HCT116 (cell line): ENCODE results near the gene SERHL2. TPM values are rescaled to one million over a fixed set of nuclear protein-coding genes. Genes with fewer than 3 reads are reported as not detected.

Experiments used
- ATAC-seq: fragments of 200-7000 bp; cut with Tn5 transposase; 2 replicates; pipeline ENCODE4 v1.9.1; 2020; ENCODE audit warnings: mild to moderate bottlenecking, moderate library complexity
- BruUV-seq: library from RNA; stranded (reverse); fragments of 400-500 nt; replicated peaks from 2 replicates; lab custom pipeline; 2021; lab: Mats Ljungman, UMichigan
- CTCF ChIA-PET: fragments of 300-600 bp; sonication (Branson Sonifier 250); formaldehyde crosslinking; loops from one replicate; lab custom pipeline; 2021; ENCODE audit warnings: antibody characterized with exemption; lab: Charles Lee
- POLR2A ChIA-PET: fragments of 300-600, 350-600 bp; sonication (Branson Sonifier 250); formaldehyde crosslinking; loops from one replicate; lab custom pipeline; 2021; ENCODE audit warnings: antibody characterized with exemption; lab: Charles Lee
- RAD21 ChIA-PET, 2 experiments: fragments of 300-600 bp; sonication (Branson Sonifier 250); formaldehyde crosslinking; loops; one replicate each; lab custom pipeline; 2023; ENCODE audit warnings: low total read pairs in 2 of 2; ENCODE audit not compliant: uncharacterized antibody in 2 of 2, unreplicated experiment in 2 of 2, low non-redundant PET in 1 of 2; lab: Charles Lee
- DNase-seq: peaks from one replicate; pipeline ENCODE4 v3.0.0-alpha.2; 2010; ENCODE audit warnings: low read depth, low spot score
- H2AFZ ChIP-seq: fragments of 200-600 bp; shearing (Covaris generic), sonication (generic); 2 replicates; pipeline ENCODE4 v1.6.1; 2017; ENCODE audit warnings: low read depth, mixed run types, mixed read lengths, antibody characterized with exemption, low read length; ENCODE audit not compliant: poor library complexity, severe bottlenecking
- H3K27ac ChIP-seq: 2 replicates; pipeline ENCODE4 v1.5.1; 2012; ENCODE audit warnings: low read depth, low read length
- H3K27me3 ChIP-seq: fragments of 200-600 bp; sonication (generic); 2 replicates; pipeline ENCODE4 v1.6.1; 2016; ENCODE audit warnings: mixed run types, low read length, mixed read lengths; ENCODE audit not compliant: insufficient read depth
- H3K36me3 ChIP-seq, 2 experiments: fragments of 200-500 bp in 1 of 2; fragments of 200-600 bp in 1 of 2; sonication (Bioruptor generic) in 1 of 2; sonication (generic) in 1 of 2; 2 replicates each; pipeline versions ENCODE4 v1.5.1 to v1.6.1; 2014 to 2016; ENCODE audit warnings: low read length in 2 of 2, inconsistent platforms in 1 of 2, mixed read lengths in 1 of 2, mixed run types in 1 of 2; ENCODE audit not compliant: insufficient read depth in 2 of 2, control insufficient read depth in 1 of 2
- H3K4me1 ChIP-seq, 2 experiments: fragments of 200-600 bp in 1 of 2; sonication (generic) in 1 of 2; 2 replicates each; pipeline versions ENCODE4 v1.5.1 to v1.6.1; 2012 to 2017; ENCODE audit warnings: low read length in 2 of 2, inconsistent platforms in 1 of 2, mild to moderate bottlenecking in 1 of 2, mixed read lengths in 1 of 2, mixed run types in 1 of 2, moderate library complexity in 1 of 2; ENCODE audit not compliant: insufficient read depth in 2 of 2, control insufficient read depth in 1 of 2
- H3K4me2 ChIP-seq: fragments of 200-600 bp; sonication (generic); 2 replicates; pipeline ENCODE4 v1.6.1; 2017; ENCODE audit warnings: mixed run types, low read length, mixed read lengths
- H3K4me3 ChIP-seq, 2 experiments: fragments of 200-600 bp in 1 of 2; sonication (generic) in 1 of 2; replicated peaks in 1 of 2; 2 replicates each; pipeline ENCODE4 v1.5.1; 2011 to 2016; ENCODE audit warnings: low read length in 2 of 2, control low read depth in 1 of 2, low read depth in 1 of 2, mild to moderate bottlenecking in 1 of 2, mixed read lengths in 1 of 2, mixed run types in 1 of 2
- H3K79me2 ChIP-seq: fragments of 200-600 bp; sonication (generic); 2 replicates; pipeline ENCODE4 v1.6.1; 2017; ENCODE audit warnings: mild to moderate bottlenecking, mixed run types, low read length, moderate library complexity, mixed read lengths; ENCODE audit not compliant: insufficient read depth
- H3K9ac ChIP-seq: fragments of 200-600 bp; sonication (generic); 2 replicates; pipeline ENCODE4 v1.6.1; 2016; ENCODE audit warnings: low read length, mixed read lengths
- H3K9me2 ChIP-seq: fragments of 200-600 bp; sonication (generic), shearing (Covaris generic); 2 replicates; pipeline ENCODE4 v1.6.1; 2017; ENCODE audit warnings: mixed run types, mild to moderate bottlenecking, moderate library complexity; ENCODE audit not compliant: insufficient read depth
- H3K9me3 ChIP-seq, 2 experiments: fragments of 200-500 bp in 1 of 2; fragments of 200-600 bp in 1 of 2; sonication (Bioruptor generic) in 1 of 2; sonication (generic) in 1 of 2; 2 replicates each; pipeline ENCODE4 v1.6.1; 2014 to 2017; ENCODE audit warnings: low read length in 2 of 2, mixed read lengths in 2 of 2, inconsistent platforms in 1 of 2, low read depth in 1 of 2, mild to moderate bottlenecking in 1 of 2, mixed run types in 1 of 2, moderate library complexity in 1 of 2; ENCODE audit not compliant: control insufficient read depth in 1 of 2, insufficient read depth in 1 of 2
- H4K20me1 ChIP-seq: fragments of 200-600 bp; sonication (generic), shearing (Covaris generic); 2 replicates; pipeline ENCODE4 v1.6.1; 2017; ENCODE audit warnings: mixed run types, mild to moderate bottlenecking, moderate library complexity; ENCODE audit not compliant: insufficient read depth
- ATF3 ChIP-seq: IDR thresholded peaks from 2 replicates; pipeline ENCODE4 v1.6.1; 2012
- CTCF ChIP-seq, 3 experiments: fragments of 200-600 bp in 1 of 3; sonication (generic) in 1 of 3; IDR thresholded peaks in 2 of 3; conservative IDR thresholded peaks in 1 of 3; 2 replicates each; pipeline ENCODE4 v1.5.1; 2012 to 2017; ENCODE audit warnings: low read depth in 2 of 3, low read length in 2 of 3, antibody characterized with exemption in 1 of 3, borderline replicate concordance in 1 of 3, control low read depth in 1 of 3, mild to moderate bottlenecking in 1 of 3, mixed read lengths in 1 of 3, mixed run types in 1 of 3, moderate library complexity in 1 of 3; ENCODE audit not compliant: insufficient read depth in 1 of 3
- FOSL1 ChIP-seq: IDR thresholded peaks from 2 replicates; pipeline ENCODE4 v1.6.1; 2012; ENCODE audit warnings: low read depth
- JUND ChIP-seq: IDR thresholded peaks from 2 replicates; pipeline ENCODE4 v1.6.1; 2012
- MAX ChIP-seq: IDR thresholded peaks from 2 replicates; pipeline ENCODE4 v1.6.1; 2012
- POLR2AphosphoS5 ChIP-seq: IDR thresholded peaks from 2 replicates; pipeline ENCODE4 v1.6.1; 2011; ENCODE audit warnings: mild to moderate bottlenecking, low read depth, low read length, moderate library complexity
- RAD21 ChIP-seq: IDR thresholded peaks from 2 replicates; pipeline ENCODE4 v1.6.1; 2012; ENCODE audit warnings: low read depth, mild to moderate bottlenecking
- TCF7L2 ChIP-seq: IDR thresholded peaks from 2 replicates; pipeline ENCODE4 v1.7.0; 2011; ENCODE audit warnings: borderline replicate concordance, inconsistent platforms; ENCODE audit not compliant: insufficient read depth, insufficient read length; ENCODE audit errors: extremely low read depth
- ZBTB33 ChIP-seq: IDR thresholded peaks from 2 replicates; pipeline ENCODE4 v1.6.1; 2011; ENCODE audit warnings: mild to moderate bottlenecking, low read length, moderate library complexity; ENCODE audit not compliant: insufficient replicate concordance; ENCODE audit errors: extremely low read depth
- intact Hi-C: fragments of 100-400 bp; cut with micrococcal nuclease; formaldehyde crosslinking; loops from 2 replicates; pipeline ENCODE4 v1.10.0; 2022
- total RNA-seq: library from RNA; stranded (reverse); gene quantifications from one replicate; pipeline ENCODE4 v1.2.1, GENCODE V29; 2021; ENCODE audit not compliant: unreplicated experiment

SERHL2 gene
- total RNA-seq, 1 experiment from 2014 or later, result not detected

- TF ChIP-seq POLR2AphosphoS5 (no peak), CTCF (IDR thresholded peaks at IDR 0.05 in 2 of 3, conservative IDR thresholded peaks at IDR 0.05 in 1 of 3; ENCODE audit: borderline replicate concordance in 1 of 3, insufficient read depth in 1 of 3, low read depth in 2 of 3, low read length in 2 of 3) (peak; percentile 80 to 97 (median 97); a peak in 5 of 6 replicates), JUND (no peak), FOSL1 (no peak), MAX (no peak), ATF3 (no peak), TCF7L2 (no peak), ZBTB33 (no peak), RAD21 (peak; percentile 87)
- H3K9ac ChIP-seq, result peak overlapping the region; percentile 42
- H3K27me3 ChIP-seq, result no peaks in the 10 kb centered on the region
- peaks cover 4 to 16% of the 10 kb centered on the region in 2 experiments; a peak in 3 of 4 replicates for H3K36me3 ChIP-seq
- peaks cover 19 to 30% of the 10 kb centered on the region in 2 experiments for H3K4me1 ChIP-seq
- ATAC-seq (peak; percentile 94), DNase-seq (peak; percentile 50)
- H3K9me2 ChIP-seq, result no peaks in the 10 kb centered on the region
- no peaks in the 10 kb centered on the region for H3K9me3 ChIP-seq
- intact Hi-C loops, result loop anchor here (2.0 kb wide), 1 partner anchor 469 kb away; no protein-coding TSS in a partner anchor
- no peaks in the 10 kb centered on the region for H4K20me1 ChIP-seq
- H3K4me3 ChIP-seq, result no peak overlapping the region
- ChIA-PET POLR2A (interaction anchor here (1.2 kb wide), 1 partner anchor 28 kb away, joined by 3 read pairs; the partner anchor contains the start of gene CYB5R3), CTCF (interaction anchor here (0.8 to 1.8 kb wide), 7 partner anchors 14 to 610 kb away, joined by 3 to 9 read pairs (median 4); partner anchors contain the start of gene CYB5R3), RAD21 (interaction anchor here in 1 of 2 experiments (2.3 kb wide), 1 partner anchor 469 kb away, joined by 8 read pairs; no protein-coding TSS in a partner anchor)
- peak overlapping the region; percentile 67 for H3K27ac ChIP-seq
- no peaks in the 10 kb centered on the region for H3K79me2 ChIP-seq
- no TSS peak for BruUV-seq
- no peak overlapping the region for H2AFZ ChIP-seq
- peak overlapping the region; percentile 45 for H3K4me2 ChIP-seq
Observed at GRCh38 chr22:42621505-42622002, 67.8 kb downstream of the SERHL2 start.
